IPS-18a (cell line): ENCODE measurements around the gene CDSN.
A peak's percentile ranks its signal among the peaks of the same experiment; 100 is the strongest.
"Not testable (repeated sequence)": the region's sequence is repeated elsewhere in the genome, so short reads cannot be mapped to it uniquely, and the experiment has no call there.

Experiments
- H3K27ac ChIP-seq: one replicate; pipeline ENCODE4 v1.5.1; 2013; ENCODE audit warnings: low read length
- H3K27me3 ChIP-seq: one replicate; pipeline ENCODE4 v1.6.1; 2013; ENCODE audit warnings: mild to moderate bottlenecking, low read length; ENCODE audit not compliant: control insufficient read depth, insufficient read depth
- H3K36me3 ChIP-seq: one replicate; pipeline ENCODE4 v1.6.1; 2013; ENCODE audit warnings: low read depth, low read length; ENCODE audit not compliant: control insufficient read depth
- H3K4me1 ChIP-seq: one replicate; pipeline ENCODE4 v1.6.1; 2013; ENCODE audit warnings: low read depth, low read length; ENCODE audit not compliant: control insufficient read depth
- H3K4me3 ChIP-seq: one replicate; pipeline ENCODE4 v1.5.1; 2013; ENCODE audit warnings: low read length
- H3K9ac ChIP-seq: one replicate; pipeline ENCODE4 v1.6.1; 2013; ENCODE audit warnings: mild to moderate bottlenecking, low read length, moderate library complexity
- H3K9me3 ChIP-seq: one replicate; pipeline ENCODE4 v1.6.1; 2013; ENCODE audit warnings: low read depth, low read length; ENCODE audit not compliant: control insufficient read depth

Gene CDSN, protein sequence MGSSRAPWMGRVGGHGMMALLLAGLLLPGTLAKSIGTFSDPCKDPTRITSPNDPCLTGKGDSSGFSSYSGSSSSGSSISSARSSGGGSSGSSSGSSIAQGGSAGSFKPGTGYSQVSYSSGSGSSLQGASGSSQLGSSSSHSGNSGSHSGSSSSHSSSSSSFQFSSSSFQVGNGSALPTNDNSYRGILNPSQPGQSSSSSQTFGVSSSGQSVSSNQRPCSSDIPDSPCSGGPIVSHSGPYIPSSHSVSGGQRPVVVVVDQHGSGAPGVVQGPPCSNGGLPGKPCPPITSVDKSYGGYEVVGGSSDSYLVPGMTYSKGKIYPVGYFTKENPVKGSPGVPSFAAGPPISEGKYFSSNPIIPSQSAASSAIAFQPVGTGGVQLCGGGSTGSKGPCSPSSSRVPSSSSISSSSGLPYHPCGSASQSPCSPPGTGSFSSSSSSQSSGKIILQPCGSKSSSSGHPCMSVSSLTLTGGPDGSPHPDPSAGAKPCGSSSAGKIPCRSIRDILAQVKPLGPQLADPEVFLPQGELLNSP

GRCh38 chr6:31120151-31120915 lies at the start of gene CDSN:
TSS of gene CDSN (minus strand) at chr6:31120446. CDS start at chr6:31120419, 27 bp downstream.
- Histone ChIP-seq H3K27me3 (no peaks in the 10 kb centered on the region), H3K9ac (no peak within 1 kb of the TSS), H3K9me3 (no peaks in the 10 kb centered on the region), H3K36me3 (no peaks in the 10 kb centered on the region), H3K27ac (no peak within 1 kb of the TSS), H3K4me1 (no peaks in the 10 kb centered on the region), H3K4me3 (no peak within 1 kb of the TSS)

GRCh38 chr6:31169123-31169857 lies 49.0 kb upstream of the CDSN start:
- Histone ChIP-seq H3K4me1 (peaks cover 33% of the 10 kb centered on the region), H3K36me3 (peaks cover 25% of the 10 kb centered on the region), H3K9ac (peak overlapping the region; percentile 72), H3K4me3 (peak overlapping the region; percentile 97), H3K27me3 (no peaks in the 10 kb centered on the region), H3K27ac (peak overlapping the region; percentile 41), H3K9me3 (no peaks in the 10 kb centered on the region)

- no peak overlapping the region for H3K27ac ChIP-seq
- peak overlapping the region; percentile 72 for H3K9ac ChIP-seq
- H3K4me3 ChIP-seq = peak overlapping the region; percentile 97
- H3K36me3 ChIP-seq = peaks cover 32% of the 10 kb centered on the region
- no peaks in the 10 kb centered on the region for H3K27me3 ChIP-seq
- H3K9me3 ChIP-seq = no peaks in the 10 kb centered on the region
- peaks cover 26% of the 10 kb centered on the region for H3K4me1 ChIP-seq
These were observed 48.4 kb upstream of the CDSN start for GRCh38 chr6:31168606-31169005.

DNA sequence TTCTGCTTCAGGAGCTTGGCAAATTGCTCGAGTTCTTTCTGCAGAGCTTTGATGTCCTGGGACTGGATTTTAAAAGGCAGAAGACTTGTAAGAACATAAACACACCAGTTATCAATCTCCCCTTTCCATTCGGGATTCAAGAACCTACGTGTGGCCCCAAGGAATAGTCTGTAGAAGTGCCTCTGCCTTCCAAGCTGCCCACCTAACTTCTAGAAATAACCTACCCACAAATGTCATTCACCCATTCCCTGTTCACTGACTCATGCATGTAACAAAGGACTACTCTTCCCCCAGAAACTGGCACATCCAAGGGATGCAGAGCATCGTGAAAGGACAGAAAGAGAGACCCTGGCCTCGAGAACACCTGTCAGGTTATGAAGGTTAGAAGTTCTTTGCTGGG lies 45.7 kb upstream of the CDSN start:
- H3K36me3 ChIP-seq = peaks cover 52% of the 10 kb centered on the region
- H3K4me1 ChIP-seq = peaks cover 21% of the 10 kb centered on the region
- H3K27ac ChIP-seq = peak overlapping the region; percentile 14
- H3K4me3 ChIP-seq = no peak overlapping the region
- no peak overlapping the region for H3K9ac ChIP-seq
- H3K27me3 ChIP-seq = no peaks in the 10 kb centered on the region
- no peaks in the 10 kb centered on the region for H3K9me3 ChIP-seq

GRCh38 chr6:31165064-31165832 lies 45.0 kb upstream of the CDSN start:
- H3K9me3 ChIP-seq, H3K27ac ChIP-seq, H3K9ac ChIP-seq, H3K27me3 ChIP-seq, H3K4me3 ChIP-seq: not testable (repeated sequence)
- peaks cover 52% of the 10 kb centered on the region for H3K36me3 ChIP-seq
- peaks cover 18% of the 10 kb centered on the region for H3K4me1 ChIP-seq

- Histone ChIP-seq H3K4me1 (peaks cover 23% of the 10 kb centered on the region), H3K36me3 (peaks cover 52% of the 10 kb centered on the region)
- not testable (repeated sequence) for H3K27me3 ChIP-seq, H3K9me3 ChIP-seq, H3K4me3 ChIP-seq, H3K27ac ChIP-seq, H3K9ac ChIP-seq
These were observed 44.3 kb upstream of the CDSN start for GRCh38 chr6:31164475-31165063.

GRCh38 chr6:31163922-31164321 lies 43.7 kb upstream of the CDSN start:
- peaks cover 24% of the 10 kb centered on the region for H3K4me1 ChIP-seq
- no peaks in the 10 kb centered on the region for H3K27me3 ChIP-seq
- H3K4me3 ChIP-seq = no peak overlapping the region
- no peak overlapping the region for H3K9ac ChIP-seq
- peaks cover 52% of the 10 kb centered on the region for H3K36me3 ChIP-seq
- no peaks in the 10 kb centered on the region for H3K9me3 ChIP-seq
- H3K27ac ChIP-seq = no peak overlapping the region

DNA sequence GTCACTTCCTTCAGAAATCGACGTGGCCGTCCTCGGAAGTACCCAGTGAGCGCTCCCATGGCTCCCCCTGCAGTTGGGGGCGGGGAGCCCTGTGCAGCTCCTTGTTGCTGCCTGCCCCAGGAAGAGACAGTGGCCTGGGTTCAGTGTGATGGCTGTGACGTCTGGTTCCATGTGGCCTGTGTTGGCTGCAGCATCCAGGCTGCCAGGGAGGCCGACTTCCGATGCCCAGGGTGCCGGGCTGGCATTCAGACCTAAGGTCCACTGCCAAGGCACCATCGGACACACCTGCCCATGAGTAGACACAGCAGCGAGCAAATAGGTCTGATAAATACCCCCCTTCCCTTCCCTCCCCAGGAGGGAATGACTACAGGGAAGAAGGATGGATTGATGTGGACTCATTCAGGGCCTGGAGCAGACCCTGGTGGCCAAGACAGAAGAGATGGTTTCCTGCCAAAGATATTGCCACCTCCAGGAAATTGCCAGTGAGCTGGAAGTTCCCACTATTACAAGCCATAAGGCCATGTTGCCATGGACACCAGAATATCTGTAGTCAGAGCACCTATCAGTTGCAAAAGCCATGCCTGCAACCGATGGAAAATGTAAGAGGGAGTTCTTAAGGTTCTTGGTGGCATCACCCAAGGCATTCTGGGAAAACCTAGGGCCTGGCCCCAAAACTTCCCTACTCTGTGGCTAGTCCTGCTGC lies 42.4 kb upstream of the CDSN start:
- no peak overlapping the region for H3K9ac ChIP-seq
- H3K36me3 ChIP-seq = peaks cover 49% of the 10 kb centered on the region
- peaks cover 24% of the 10 kb centered on the region for H3K4me1 ChIP-seq
- H3K27ac ChIP-seq = no peak overlapping the region
- no peaks in the 10 kb centered on the region for H3K9me3 ChIP-seq
- no peaks in the 10 kb centered on the region for H3K27me3 ChIP-seq
- no peak overlapping the region for H3K4me3 ChIP-seq

- H3K4me3 ChIP-seq = no peak overlapping the region
- H3K36me3 ChIP-seq = peaks cover 45% of the 10 kb centered on the region
- peaks cover 29% of the 10 kb centered on the region for H3K4me1 ChIP-seq
- H3K9me3 ChIP-seq = no peaks in the 10 kb centered on the region
- no peaks in the 10 kb centered on the region for H3K27me3 ChIP-seq
- no peak overlapping the region for H3K27ac ChIP-seq
- no peak overlapping the region for H3K9ac ChIP-seq
These were observed 41.2 kb upstream of the CDSN start for GRCh38 chr6:31161216-31162126.
